K562 (cell line): ENCODE data around the gene DNASE2. TPM values are rescaled to one million over a fixed set of nuclear protein-coding genes. Genes with fewer than 3 reads are reported as not detected.
A peak's percentile ranks its signal among the peaks of the same experiment; 100 is the strongest.

Source experiments
- ATAC-seq: fragments of 200-7000 bp; cut with Tn5 transposase; 3 replicates; pipeline ENCODE4 v1.9.1; 2020; ENCODE audit warnings: moderate library complexity
- BruUV-seq: library from RNA; stranded (reverse); fragments of 400-500 nt; replicated peaks from 2 replicates; lab custom pipeline; 2021; lab: Mats Ljungman, UMichigan
- CTCF ChIA-PET: fragments of 300-600 bp; formaldehyde crosslinking; extraction: SDS; loops from one replicate; lab custom pipeline; 2021; ENCODE audit warnings: low intra/inter-chr PET ratio; lab: Yijun Ruan, JAX
- POLR2A ChIA-PET: fragments of 300-600, 350-650 bp; sonication (Branson Sonifier 250); formaldehyde crosslinking; extraction: SDS; loops from one replicate; lab custom pipeline; 2021; ENCODE audit warnings: antibody characterized with exemption, inconsistent platforms; lab: Yijun Ruan, JAX
- DNase-seq, 4 experiments: peaks; one replicate each; pipeline versions ENCODE4 v3.0.0 to v3.0.0-alpha.2; 2011 to 2018; ENCODE audit warnings: low spot score in 3 of 4, mixed read lengths in 3 of 4; ENCODE audit errors: extremely low read depth in 1 of 4
- FAIRE-seq: peaks from 2 replicates; lab custom pipeline; 2011; peaks lifted over from hg19 to GRCh38; lab: Jason Lieb, UNC
- H2AFZ ChIP-seq: 2 replicates; pipeline ENCODE4 v1.6.0; 2011; ENCODE audit warnings: low read depth, low read length, control low read depth, inconsistent platforms
- H3K27ac ChIP-seq: fragments of 200-600 bp; 3 replicates; pipeline ENCODE4 v1.8.0; 2011; ENCODE audit warnings: low read depth, mild to moderate bottlenecking, control low read depth, inconsistent platforms, low read length, moderate library complexity, mixed read lengths; ENCODE audit errors: extremely low read depth
- H3K27me3 ChIP-seq, 2 experiments: fragments of 300-600 bp in 1 of 2; 2 replicates in 1 of 2; 3 replicates in 1 of 2; pipeline versions ENCODE4 v1.6.0 to v1.8.0; 2011; ENCODE audit warnings: inconsistent platforms in 2 of 2, low read length in 2 of 2, mild to moderate bottlenecking in 1 of 2, mixed read lengths in 1 of 2, moderate library complexity in 1 of 2; ENCODE audit not compliant: control insufficient read depth in 2 of 2, insufficient read depth in 2 of 2
- H3K36me3 ChIP-seq: fragments of 300-600 bp; 3 replicates; pipeline ENCODE4 v1.8.0; 2011; ENCODE audit warnings: mild to moderate bottlenecking, low read length, inconsistent platforms; ENCODE audit not compliant: control insufficient read depth, insufficient read depth
- H3K4me1 ChIP-seq, 2 experiments: fragments of 200-600 bp in 1 of 2; replicated peaks in 1 of 2; 2 replicates in 1 of 2; 3 replicates in 1 of 2; pipeline versions ENCODE4 v1.5.1 to v1.8.0; 2011; ENCODE audit warnings: inconsistent platforms in 2 of 2, low read length in 2 of 2, mild to moderate bottlenecking in 1 of 2, mixed read lengths in 1 of 2, moderate library complexity in 1 of 2; ENCODE audit not compliant: control insufficient read depth in 2 of 2, insufficient read depth in 2 of 2
- H3K4me2 ChIP-seq: 2 replicates; pipeline ENCODE4 v1.6.1; 2011; ENCODE audit warnings: low read length, control low read depth, inconsistent platforms, mixed read lengths; ENCODE audit not compliant: insufficient read depth
- H3K4me3 ChIP-seq: fragments of 200-600 bp; sonication (generic), shearing (Covaris generic); 2 replicates; pipeline ENCODE4 v1.5.1; 2016; ENCODE audit warnings: control low read depth, inconsistent platforms
- H3K79me2 ChIP-seq: fragments of 200-600 bp; 3 replicates; pipeline ENCODE4 v1.8.0; 2011; ENCODE audit warnings: low read length, inconsistent platforms; ENCODE audit not compliant: control insufficient read depth, insufficient read depth
- H3K9ac ChIP-seq, 2 experiments: 2 replicates each; pipeline versions ENCODE4 v1.6.0 to v1.6.1; 2011; ENCODE audit warnings: low read depth in 2 of 2, low read length in 2 of 2, control low read depth in 1 of 2, inconsistent platforms in 1 of 2, mild to moderate bottlenecking in 1 of 2, mixed read lengths in 1 of 2; ENCODE audit not compliant: insufficient read depth in 1 of 2
- H3K9me1 ChIP-seq: one replicate; pipeline ENCODE4 v1.6.0; 2011; ENCODE audit warnings: inconsistent platforms, mild to moderate bottlenecking, low read length, moderate library complexity; ENCODE audit not compliant: control insufficient read depth, insufficient read depth
- H3K9me3 ChIP-seq: replicated peaks from 2 replicates; pipeline ENCODE4 v1.5.1; 2011; ENCODE audit warnings: low read depth, low read length, inconsistent platforms; ENCODE audit not compliant: control insufficient read depth, insufficient read depth
- H4K20me1 ChIP-seq: replicated peaks from 2 replicates; pipeline ENCODE4 v1.6.1; 2011; ENCODE audit warnings: low read length, inconsistent platforms, mixed read lengths; ENCODE audit not compliant: control insufficient read depth, insufficient read depth
- DDX20 ChIP-seq: fragments of 450-650 bp; IDR thresholded peaks from 2 replicates; pipeline ENCODE4 v1.6.1; 2016; ENCODE audit warnings: missing genetic modification characterization, low read depth, mild to moderate bottlenecking, missing compliant biosample characterization, moderate library complexity
- FOS ChIP-seq: IDR thresholded peaks from 3 replicates; pipeline ENCODE4 v1.6.1; 2011; ENCODE audit not compliant: insufficient read length; ENCODE audit errors: extremely low read depth
- NR2F6 ChIP-seq: fragments of 450-650 bp; formaldehyde crosslinking; IDR thresholded peaks from 2 replicates; pipeline ENCODE4 v1.4.0; 2020; ENCODE audit warnings: mild to moderate bottlenecking
- YY1 ChIP-seq, 3 experiments: IDR thresholded peaks; 2 replicates each; pipeline ENCODE4 v1.6.1; 2011; ENCODE audit warnings: low read length in 2 of 3, mild to moderate bottlenecking in 2 of 3, moderate library complexity in 2 of 3, borderline replicate concordance in 1 of 3, control low read depth in 1 of 3, low read depth in 1 of 3; ENCODE audit not compliant: insufficient read depth in 3 of 3, insufficient replicate concordance in 2 of 3, control insufficient read depth in 1 of 3, insufficient read length in 1 of 3; ENCODE audit errors: extremely low read depth in 1 of 3
- ZNF143 ChIP-seq: sonication (generic); formaldehyde crosslinking; IDR thresholded peaks from 2 replicates; pipeline ENCODE4 v1.9.0; 2022; ENCODE audit warnings: mild to moderate bottlenecking, missing genetic modification reagents
- WGBS: fragments of 100-300 bp; shearing (Covaris generic); methylation state at CpG from one replicate; pipeline ENCODE4 v1.1.6; 2016; ENCODE audit warnings: low coverage, mixed read lengths; ENCODE audit not compliant: insufficient coverage; ENCODE audit errors: missing lambda C conversion rate; 5-methylcytosine and 5-hydroxymethylcytosine counted together
- in situ Hi-C: fragments of 300-500 bp; cut with MboI; formaldehyde crosslinking; loops from 4 replicates; pipeline ENCODE4 v1.15.0; 2018; ENCODE audit warnings: inconsistent platforms, mixed read lengths
- intact Hi-C: fragments of 100-400 bp; cut with micrococcal nuclease; formaldehyde crosslinking; loops from 2 replicates; pipeline ENCODE4 v1.14.2; 2022
- polyA plus RNA-seq, 8 experiments: library from polyadenylated mRNA; depleted of rRNA in 4 of 8; stranded (reverse) in 5 of 8; unstranded in 3 of 8; fragments of >200 nt; fragmentation: Nextera tagmentation in 2 of 8; fragmentation: Illumina TruSeq in 1 of 8; extraction: Ambion mirVana in 2 of 8; extraction: Trizol in 1 of 8; gene quantifications; 2 replicates each; pipeline versions ENCODE4 v1.2.1 to v1.2.3, GENCODE V29; 2011 to 2014; ENCODE audit warnings: inconsistent platforms in 1 of 8, missing spikeins in 1 of 8
- total RNA-seq, 7 experiments: library from RNA; depleted of rRNA in 6 of 7; stranded (reverse); fragments of >200 nt in 6 of 7; fragmentation: Illumina TruSeq in 2 of 7; extraction: Trizol in 2 of 7; gene quantifications; 2 replicates each; pipeline versions ENCODE4 v1.2.1 to v1.2.3, GENCODE V29; 2011 to 2021; ENCODE audit warnings: low replicate concordance in 1 of 7
- TF ChIP-seq, protein P1 (sequence below): fragments of 250-450 bp; sonication (Bioruptor Pico); IDR thresholded peaks from 2 replicates; pipeline ENCODE4 v1.6.1; 2021; ENCODE audit warnings: mild to moderate bottlenecking
- TF ChIP-seq, protein P2 (sequence below): fragments of 450-650 bp; formaldehyde crosslinking; IDR thresholded peaks from 2 replicates; pipeline ENCODE4 v1.4.0; 2020; ENCODE audit warnings: mild to moderate bottlenecking, moderate library complexity
- TF ChIP-seq, protein P3 (sequence below): sonication (generic); formaldehyde crosslinking; IDR thresholded peaks from 2 replicates; pipeline ENCODE4 v1.8.0; 2023; ENCODE audit warnings: mild to moderate bottlenecking, missing genetic modification reagents

DNASE2 gene
- total and polyA plus RNA-seq, 9 of the 15 experiments (the other 6 are each of a cell fraction or from before 2014, with no cell fraction given), result 4.4 to 27.0 (median 20.2) TPM

DNA sequence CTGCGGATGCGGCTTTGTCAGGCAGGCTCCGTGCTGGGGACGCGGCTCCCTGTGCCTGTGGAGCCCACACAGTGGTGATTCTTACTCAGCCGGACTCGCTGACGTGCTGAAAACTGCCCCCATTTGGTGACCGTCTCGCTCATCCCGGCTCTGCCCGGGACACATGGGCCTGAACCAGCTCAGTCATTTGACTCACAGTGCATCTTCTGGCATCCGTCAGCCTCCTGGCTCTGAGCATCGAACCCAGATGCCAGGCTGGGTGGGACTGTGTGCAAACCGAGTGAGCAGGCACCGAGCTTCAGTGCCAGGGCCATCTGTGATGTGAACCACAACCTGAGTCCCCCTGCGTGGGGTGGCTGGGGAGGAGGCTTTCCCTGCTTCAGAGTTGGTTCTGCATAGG is 15.2 kb upstream of the DNASE2 start:
- no TSS peak for BruUV-seq
- H3K4me2 ChIP-seq, result no peak overlapping the region
- peaks cover 0 to 27% of the 10 kb centered on the region in 2 experiments; a peak in 3 of 5 replicates for H3K4me1 ChIP-seq
- no peaks in the 10 kb centered on the region for H3K27me3 ChIP-seq
- H4K20me1 ChIP-seq, result peaks cover under 1% of the 10 kb centered on the region; the same call in 1 of the 2 replicates
- in situ Hi-C loops, result no loop called here
- peaks cover 70% of the 10 kb centered on the region; the same call in 2 of the 3 replicates for H3K36me3 ChIP-seq
- ATAC-seq, result no peak
- TF ChIP-seq, protein P1, sequence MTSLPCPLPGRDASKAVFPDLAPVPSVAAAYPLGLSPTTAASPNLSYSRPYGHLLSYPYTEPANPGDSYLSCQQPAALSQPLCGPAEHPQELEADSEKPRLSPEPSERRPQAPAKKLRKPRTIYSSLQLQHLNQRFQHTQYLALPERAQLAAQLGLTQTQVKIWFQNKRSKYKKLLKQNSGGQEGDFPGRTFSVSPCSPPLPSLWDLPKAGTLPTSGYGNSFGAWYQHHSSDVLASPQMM (CRISPR knock-in tag), result no peak
- TF ChIP-seq YY1 (IDR thresholded peaks at IDR 0.05; ENCODE audit: borderline replicate concordance in 1 of 3, control insufficient read depth in 1 of 3, extremely low read depth in 1 of 3, insufficient read depth in 3 of 3, insufficient read length in 1 of 3, insufficient replicate concordance in 2 of 3, low read depth in 1 of 3, low read length in 2 of 3) (no peak), NR2F6 (CRISPR knock-in tag) (no peak), ZNF143 (CRISPR knock-in tag) (no peak), FOS (no peak), DDX20 (tag) (no peak)
- TF ChIP-seq, protein P2, sequence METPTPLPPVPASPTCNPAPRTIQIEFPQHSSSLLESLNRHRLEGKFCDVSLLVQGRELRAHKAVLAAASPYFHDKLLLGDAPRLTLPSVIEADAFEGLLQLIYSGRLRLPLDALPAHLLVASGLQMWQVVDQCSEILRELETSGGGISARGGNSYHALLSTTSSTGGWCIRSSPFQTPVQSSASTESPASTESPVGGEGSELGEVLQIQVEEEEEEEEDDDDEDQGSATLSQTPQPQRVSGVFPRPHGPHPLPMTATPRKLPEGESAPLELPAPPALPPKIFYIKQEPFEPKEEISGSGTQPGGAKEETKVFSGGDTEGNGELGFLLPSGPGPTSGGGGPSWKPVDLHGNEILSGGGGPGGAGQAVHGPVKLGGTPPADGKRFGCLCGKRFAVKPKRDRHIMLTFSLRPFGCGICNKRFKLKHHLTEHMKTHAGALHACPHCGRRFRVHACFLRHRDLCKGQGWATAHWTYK (CRISPR knock-in tag), result no peak
- TF ChIP-seq, protein P3, sequence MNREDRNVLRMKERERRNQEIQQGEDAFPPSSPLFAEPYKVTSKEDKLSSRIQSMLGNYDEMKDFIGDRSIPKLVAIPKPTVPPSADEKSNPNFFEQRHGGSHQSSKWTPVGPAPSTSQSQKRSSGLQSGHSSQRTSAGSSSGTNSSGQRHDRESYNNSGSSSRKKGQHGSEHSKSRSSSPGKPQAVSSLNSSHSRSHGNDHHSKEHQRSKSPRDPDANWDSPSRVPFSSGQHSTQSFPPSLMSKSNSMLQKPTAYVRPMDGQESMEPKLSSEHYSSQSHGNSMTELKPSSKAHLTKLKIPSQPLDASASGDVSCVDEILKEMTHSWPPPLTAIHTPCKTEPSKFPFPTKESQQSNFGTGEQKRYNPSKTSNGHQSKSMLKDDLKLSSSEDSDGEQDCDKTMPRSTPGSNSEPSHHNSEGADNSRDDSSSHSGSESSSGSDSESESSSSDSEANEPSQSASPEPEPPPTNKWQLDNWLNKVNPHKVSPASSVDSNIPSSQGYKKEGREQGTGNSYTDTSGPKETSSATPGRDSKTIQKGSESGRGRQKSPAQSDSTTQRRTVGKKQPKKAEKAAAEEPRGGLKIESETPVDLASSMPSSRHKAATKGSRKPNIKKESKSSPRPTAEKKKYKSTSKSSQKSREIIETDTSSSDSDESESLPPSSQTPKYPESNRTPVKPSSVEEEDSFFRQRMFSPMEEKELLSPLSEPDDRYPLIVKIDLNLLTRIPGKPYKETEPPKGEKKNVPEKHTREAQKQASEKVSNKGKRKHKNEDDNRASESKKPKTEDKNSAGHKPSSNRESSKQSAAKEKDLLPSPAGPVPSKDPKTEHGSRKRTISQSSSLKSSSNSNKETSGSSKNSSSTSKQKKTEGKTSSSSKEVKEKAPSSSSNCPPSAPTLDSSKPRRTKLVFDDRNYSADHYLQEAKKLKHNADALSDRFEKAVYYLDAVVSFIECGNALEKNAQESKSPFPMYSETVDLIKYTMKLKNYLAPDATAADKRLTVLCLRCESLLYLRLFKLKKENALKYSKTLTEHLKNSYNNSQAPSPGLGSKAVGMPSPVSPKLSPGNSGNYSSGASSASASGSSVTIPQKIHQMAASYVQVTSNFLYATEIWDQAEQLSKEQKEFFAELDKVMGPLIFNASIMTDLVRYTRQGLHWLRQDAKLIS (CRISPR knock-in tag), result no peak
- H3K27ac ChIP-seq, result no peak overlapping the region
- no peak overlapping the region for H2AFZ ChIP-seq
- ChIA-PET POLR2A (interaction anchor here (0.6 to 1.7 kb wide), 4 partner anchors 12 to 43 kb away, joined by 3 to 6 read pairs (median 3); no protein-coding TSS in a partner anchor), CTCF (no interaction called here)
- H3K9ac ChIP-seq, result peak overlapping the region in 1 of 2 experiments; percentile 54; a peak in 1 of 4 replicates
- peaks cover 7% of the 10 kb centered on the region for H3K79me2 ChIP-seq
- no peak overlapping the region for H3K4me3 ChIP-seq
- intact Hi-C loops, result no loop called here
- no peaks in the 10 kb centered on the region for H3K9me3 ChIP-seq
- DNase-seq, result no peak
- 97% methylated on average over 17 of the region's 17 CpGs for WGBS
- FAIRE-seq, result no peak
- no peaks in the 10 kb centered on the region for H3K9me1 ChIP-seq
